ENCODE measurements around the gene FXYD6. TPM values are rescaled to one million over a fixed set of nuclear protein-coding genes. Genes with fewer than 3 reads are reported as not detected.

The FXYD6 gene
- total and polyA plus RNA-seq, 4 donors, result 4.7 to 22.5 (median 12.3) TPM

GRCh38 chr11:117863383-117863782, 13.1 kb downstream of the FXYD6 start:
- Histone ChIP-seq H3K4me1 (ENCODE audit: control insufficient read depth in 4 of 4, insufficient read depth in 4 of 4, low read length in 3 of 4) (peaks cover 0 to 3% (median 0%) of the 10 kb centered on the region in 4 donors), H3K27ac (ENCODE audit: low read depth in 1 of 2, low read length in 2 of 2) (no peak overlapping the region)
- 78% methylated on average over 1 of the region's 1 CpG for WGBS

More at GRCh38 chr11:117863383-117863782, 13.1 kb downstream of the FXYD6 start:
- Histone ChIP-seq H3K27me3 (ENCODE audit: control insufficient read depth in 4 of 4, insufficient read depth in 4 of 4, low read length in 3 of 4) (no peaks in the 10 kb centered on the region), H3K4me3 (ENCODE audit: low read depth in 1 of 3, low read length in 3 of 3) (no peak overlapping the region), H3K9me3 (ENCODE audit: control insufficient read depth in 4 of 4, low read length in 3 of 4) (no peaks in the 10 kb centered on the region), H3K36me3 (ENCODE audit: control insufficient read depth in 4 of 4, insufficient read depth in 3 of 4, low read depth in 1 of 4, low read length in 3 of 4) (no peaks in the 10 kb centered on the region), H3K9ac (ENCODE audit: low read depth in 1 of 2, low read length in 2 of 2) (no peak overlapping the region)
- DNase-seq (ENCODE audit: low spot score), result no peak
- TF ChIP-seq NR2F2 (IDR thresholded peaks at IDR 0.05) (no peak), SP1 (IDR thresholded peaks at IDR 0.05) (no peak), FOXA2 (IDR thresholded peaks at IDR 0.05) (no peak), YY1 (IDR thresholded peaks at IDR 0.05) (no peak), HNF4A (conservative IDR thresholded peaks at IDR 0.05) (no peak), REST (IDR thresholded peaks at IDR 0.05) (no peak), FOXA1 (IDR thresholded peaks at IDR 0.05) (no peak), TAF1 (conservative IDR thresholded peaks at IDR 0.05) (no peak), RAD21 (IDR thresholded peaks at IDR 0.05) (no peak), GABPA (IDR thresholded peaks at IDR 0.05 in 1 of 2, conservative IDR thresholded peaks at IDR 0.05 in 1 of 2) (no peak), CTCF (IDR thresholded peaks at IDR 0.05; ENCODE audit: low read depth, low read length, missing input control) (no peak), EGR1 (IDR thresholded peaks at IDR 0.05; ENCODE audit: low read depth in 2 of 2) (no peak), RXRA (IDR thresholded peaks at IDR 0.05) (no peak), JUND (IDR thresholded peaks at IDR 0.05) (no peak), ZBTB33 (IDR thresholded peaks at IDR 0.05) (no peak)
- TF ChIP-seq, protein P1, sequence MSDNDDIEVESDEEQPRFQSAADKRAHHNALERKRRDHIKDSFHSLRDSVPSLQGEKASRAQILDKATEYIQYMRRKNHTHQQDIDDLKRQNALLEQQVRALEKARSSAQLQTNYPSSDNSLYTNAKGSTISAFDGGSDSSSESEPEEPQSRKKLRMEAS (IDR thresholded peaks at IDR 0.05), result no peak
